Measurements from ENCODE around the gene CRYAB. TPM values are rescaled to one million over a fixed set of nuclear protein-coding genes. Genes with fewer than 3 reads are reported as not detected.

The CRYAB gene
- total RNA-seq, 1 donor from 2014 or later = not detected

DNA sequence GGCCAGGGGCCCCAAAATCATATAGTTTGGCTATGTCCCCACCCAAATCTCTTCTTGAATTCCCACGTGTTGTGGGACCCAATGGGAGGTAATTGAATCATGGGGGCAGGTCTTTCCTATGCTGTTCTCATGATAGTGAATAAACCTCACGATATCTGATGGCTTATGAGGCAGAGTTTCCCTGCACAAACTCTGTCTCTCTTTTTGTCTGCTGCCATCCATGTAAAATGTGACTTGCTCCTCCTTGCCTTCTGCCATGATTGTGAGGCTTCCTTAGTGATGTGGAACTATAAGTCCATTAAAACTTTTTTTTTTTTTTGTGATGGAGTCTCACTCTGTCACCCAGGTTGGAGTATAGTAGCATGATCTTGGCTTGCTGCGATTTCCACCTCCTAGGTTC lies 40.0 kb upstream of the CRYAB start:
- no peaks in the 10 kb centered on the region for H3K36me3 Mint-ChIP-seq (ENCODE audit: low read depth, unreplicated experiment)
- no peak overlapping the region for H3K27ac Mint-ChIP-seq (ENCODE audit: unreplicated experiment)
- H3K4me1 Mint-ChIP-seq (ENCODE audit: unreplicated experiment) = peaks cover 13% of the 10 kb centered on the region
- H3K9me3 Mint-ChIP-seq (ENCODE audit: unreplicated experiment) = no peaks in the 10 kb centered on the region
- H3K27me3 Mint-ChIP-seq (ENCODE audit: unreplicated experiment) = no peaks in the 10 kb centered on the region
- no peak overlapping the region for H3K4me3 Mint-ChIP-seq (ENCODE audit: unreplicated experiment)
- no peak for DNase-seq (ENCODE audit: low spot score)
- no peak for TF ChIP-seq CTCF (IDR thresholded peaks at IDR 0.05; ENCODE audit: unreplicated experiment)

DNA sequence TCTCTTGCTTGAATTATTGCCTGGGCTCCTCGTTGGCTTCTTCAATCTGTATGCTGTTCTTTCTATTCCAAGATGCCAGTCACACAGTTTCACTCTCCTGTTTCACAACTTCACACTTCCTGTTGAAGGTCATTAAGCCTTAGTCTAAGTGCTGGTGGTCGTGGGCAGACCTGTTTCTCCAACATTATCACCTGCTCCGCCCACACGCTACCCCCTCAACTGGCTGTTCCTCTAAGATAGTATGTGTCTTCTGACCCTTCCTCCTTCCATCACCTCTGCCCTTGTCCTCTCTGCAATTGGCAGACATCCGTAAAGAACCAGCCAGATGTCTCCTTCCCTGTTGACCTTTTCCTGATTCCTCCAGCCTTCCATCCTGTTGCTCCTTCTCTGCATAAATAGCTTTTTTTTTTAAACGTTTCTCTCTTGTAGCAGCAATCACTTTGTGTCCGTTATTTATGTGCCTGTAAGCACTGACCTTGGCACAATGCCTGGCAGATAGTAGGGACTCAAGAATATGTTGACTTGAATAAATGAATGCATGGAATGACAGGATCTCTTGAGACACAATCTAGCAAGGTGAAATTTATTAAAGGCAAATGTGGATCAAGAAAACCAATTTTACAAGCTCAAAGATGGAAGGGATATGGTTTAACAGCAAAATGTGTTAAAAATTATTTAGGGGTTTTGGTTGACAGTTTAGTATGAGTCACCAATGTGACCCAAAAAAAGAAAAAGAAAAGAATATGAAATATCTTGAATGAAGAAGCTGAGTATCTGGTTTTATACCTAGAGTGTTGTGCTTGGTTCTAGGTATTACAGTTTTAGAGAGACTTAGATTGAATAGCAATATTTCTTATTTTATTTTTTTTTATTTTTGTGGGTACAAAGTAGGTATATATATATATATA lies 38.2 kb upstream of the CRYAB start:
- peak overlapping the region; percentile 13 for H3K4me3 Mint-ChIP-seq (ENCODE audit: unreplicated experiment)
- no peaks in the 10 kb centered on the region for H3K36me3 Mint-ChIP-seq (ENCODE audit: low read depth, unreplicated experiment)
- DNase-seq (ENCODE audit: low spot score) = no peak
- no peaks in the 10 kb centered on the region for H3K9me3 Mint-ChIP-seq (ENCODE audit: unreplicated experiment)
- TF ChIP-seq CTCF (IDR thresholded peaks at IDR 0.05; ENCODE audit: unreplicated experiment) = no peak
- H3K27ac Mint-ChIP-seq (ENCODE audit: unreplicated experiment) = peak overlapping the region; percentile 68
- peaks cover 19% of the 10 kb centered on the region for H3K4me1 Mint-ChIP-seq (ENCODE audit: unreplicated experiment)
- H3K27me3 Mint-ChIP-seq (ENCODE audit: unreplicated experiment) = no peaks in the 10 kb centered on the region

GRCh38 chr11:111947143-111947542 lies 35.6 kb upstream of the CRYAB start:
- Mint-ChIP-seq H3K4me1 (ENCODE audit: unreplicated experiment) (peaks cover 29% of the 10 kb centered on the region), H3K9me3 (ENCODE audit: unreplicated experiment) (no peaks in the 10 kb centered on the region), H3K4me3 (ENCODE audit: unreplicated experiment) (no peak overlapping the region), H3K27me3 (ENCODE audit: unreplicated experiment) (no peaks in the 10 kb centered on the region), H3K27ac (ENCODE audit: unreplicated experiment) (no peak overlapping the region), H3K36me3 (ENCODE audit: low read depth, unreplicated experiment) (no peaks in the 10 kb centered on the region)
- TF ChIP-seq CTCF (IDR thresholded peaks at IDR 0.05; ENCODE audit: unreplicated experiment) = no peak
- DNase-seq (ENCODE audit: low spot score) = no peak

DNA sequence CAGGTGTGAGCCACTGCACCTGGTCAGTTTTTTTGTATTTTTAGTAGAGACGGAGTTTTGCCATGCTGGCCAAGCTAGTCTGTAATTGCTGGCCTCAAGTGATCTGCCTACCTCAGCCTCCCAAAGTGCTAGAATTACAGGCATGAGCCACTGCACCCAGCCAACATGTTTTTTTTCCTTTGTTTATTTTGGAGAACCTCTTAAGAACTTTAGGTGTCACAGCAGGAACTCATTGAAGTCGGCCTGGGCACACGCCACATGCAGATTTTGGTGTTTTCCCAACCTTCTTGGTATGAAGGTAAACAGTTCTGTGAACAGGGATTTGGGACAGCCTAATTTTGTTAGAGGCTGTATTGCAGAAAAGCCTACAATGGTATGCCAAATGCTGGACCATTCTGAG lies 34.9 kb upstream of the CRYAB start:
- Mint-ChIP-seq H3K27me3 (ENCODE audit: unreplicated experiment) (no peaks in the 10 kb centered on the region), H3K4me3 (ENCODE audit: unreplicated experiment) (no peak overlapping the region), H3K4me1 (ENCODE audit: unreplicated experiment) (peaks cover 29% of the 10 kb centered on the region), H3K9me3 (ENCODE audit: unreplicated experiment) (no peaks in the 10 kb centered on the region), H3K36me3 (ENCODE audit: low read depth, unreplicated experiment) (no peaks in the 10 kb centered on the region), H3K27ac (ENCODE audit: unreplicated experiment) (no peak overlapping the region)
- no peak for TF ChIP-seq CTCF (IDR thresholded peaks at IDR 0.05; ENCODE audit: unreplicated experiment)
- DNase-seq (ENCODE audit: low spot score) = no peak

DNA sequence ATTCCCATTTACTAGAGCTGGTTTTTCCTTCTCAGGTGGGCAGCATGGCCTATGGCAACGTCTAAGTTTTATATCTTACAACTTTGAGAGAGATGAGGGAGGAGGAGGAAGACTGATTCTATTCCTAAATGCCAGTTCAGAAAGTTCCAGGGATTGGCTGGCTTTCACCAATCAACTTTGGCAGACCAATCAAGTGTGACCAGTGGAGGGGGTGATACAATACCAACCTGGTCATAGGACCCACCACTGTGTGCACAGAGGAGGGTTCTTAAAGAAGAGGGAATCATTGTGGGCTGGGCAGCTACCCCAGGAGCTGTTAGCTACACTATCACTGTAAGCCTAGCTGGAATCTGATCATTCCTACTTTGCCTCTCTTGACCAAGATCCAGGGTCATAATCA lies 33.6 kb upstream of the CRYAB start:
- H3K4me3 Mint-ChIP-seq (ENCODE audit: unreplicated experiment) = no peak overlapping the region
- no peak for TF ChIP-seq CTCF (IDR thresholded peaks at IDR 0.05; ENCODE audit: unreplicated experiment)

More for the DNA sequence above, 33.6 kb upstream of the CRYAB start:
- H3K36me3 Mint-ChIP-seq (ENCODE audit: low read depth, unreplicated experiment) = no peaks in the 10 kb centered on the region
- peaks cover 33% of the 10 kb centered on the region for H3K4me1 Mint-ChIP-seq (ENCODE audit: unreplicated experiment)
- H3K9me3 Mint-ChIP-seq (ENCODE audit: unreplicated experiment) = no peaks in the 10 kb centered on the region
- no peak for DNase-seq (ENCODE audit: low spot score)
- H3K27me3 Mint-ChIP-seq (ENCODE audit: unreplicated experiment) = no peaks in the 10 kb centered on the region
- peak overlapping the region; percentile 94 for H3K27ac Mint-ChIP-seq (ENCODE audit: unreplicated experiment)

All from endothelial cell (in vitro differentiated cells).